K562 (cell line): ENCODE results near the gene TRIAP1. TPM values are rescaled to one million over a fixed set of nuclear protein-coding genes. Genes with fewer than 3 reads are reported as not detected.

ENCODE experiments used
- ATAC-seq: fragments of 200-7000 bp; cut with Tn5 transposase; 3 replicates; pipeline ENCODE4 v1.9.1; 2020; ENCODE audit warnings: moderate library complexity
- BruUV-seq: library from RNA; stranded (reverse); fragments of 400-500 nt; replicated peaks from 2 replicates; lab custom pipeline; 2021; lab: Mats Ljungman, UMichigan
- CTCF ChIA-PET: fragments of 300-600 bp; formaldehyde crosslinking; extraction: SDS; loops from one replicate; lab custom pipeline; 2021; ENCODE audit warnings: low intra/inter-chr PET ratio; lab: Yijun Ruan, JAX
- POLR2A ChIA-PET: fragments of 300-600, 350-650 bp; sonication (Branson Sonifier 250); formaldehyde crosslinking; extraction: SDS; loops from one replicate; lab custom pipeline; 2021; ENCODE audit warnings: antibody characterized with exemption, inconsistent platforms; lab: Yijun Ruan, JAX
- DNase-seq, 4 experiments: peaks; one replicate each; pipeline versions ENCODE4 v3.0.0 to v3.0.0-alpha.2; 2011 to 2018; ENCODE audit warnings: low spot score in 3 of 4, mixed read lengths in 3 of 4; ENCODE audit errors: extremely low read depth in 1 of 4
- FAIRE-seq: peaks from 2 replicates; lab custom pipeline; 2011; peaks lifted over from hg19 to GRCh38; lab: Jason Lieb, UNC
- H2AFZ ChIP-seq: 2 replicates; pipeline ENCODE4 v1.6.0; 2011; ENCODE audit warnings: low read depth, low read length, control low read depth, inconsistent platforms
- H3K27ac ChIP-seq: fragments of 200-600 bp; 3 replicates; pipeline ENCODE4 v1.8.0; 2011; ENCODE audit warnings: low read depth, mild to moderate bottlenecking, control low read depth, inconsistent platforms, low read length, moderate library complexity, mixed read lengths; ENCODE audit errors: extremely low read depth
- H3K27me3 ChIP-seq, 2 experiments: fragments of 300-600 bp in 1 of 2; 2 replicates in 1 of 2; 3 replicates in 1 of 2; pipeline versions ENCODE4 v1.6.0 to v1.8.0; 2011; ENCODE audit warnings: inconsistent platforms in 2 of 2, low read length in 2 of 2, mild to moderate bottlenecking in 1 of 2, mixed read lengths in 1 of 2, moderate library complexity in 1 of 2; ENCODE audit not compliant: control insufficient read depth in 2 of 2, insufficient read depth in 2 of 2
- H3K36me3 ChIP-seq: fragments of 300-600 bp; 3 replicates; pipeline ENCODE4 v1.8.0; 2011; ENCODE audit warnings: mild to moderate bottlenecking, low read length, inconsistent platforms; ENCODE audit not compliant: control insufficient read depth, insufficient read depth
- H3K4me1 ChIP-seq, 2 experiments: fragments of 200-600 bp in 1 of 2; replicated peaks in 1 of 2; 2 replicates in 1 of 2; 3 replicates in 1 of 2; pipeline versions ENCODE4 v1.5.1 to v1.8.0; 2011; ENCODE audit warnings: inconsistent platforms in 2 of 2, low read length in 2 of 2, mild to moderate bottlenecking in 1 of 2, mixed read lengths in 1 of 2, moderate library complexity in 1 of 2; ENCODE audit not compliant: control insufficient read depth in 2 of 2, insufficient read depth in 2 of 2
- H3K4me2 ChIP-seq: 2 replicates; pipeline ENCODE4 v1.6.1; 2011; ENCODE audit warnings: low read length, control low read depth, inconsistent platforms, mixed read lengths; ENCODE audit not compliant: insufficient read depth
- H3K4me3 ChIP-seq: fragments of 200-600 bp; sonication (generic), shearing (Covaris generic); 2 replicates; pipeline ENCODE4 v1.5.1; 2016; ENCODE audit warnings: control low read depth, inconsistent platforms
- H3K79me2 ChIP-seq: fragments of 200-600 bp; 3 replicates; pipeline ENCODE4 v1.8.0; 2011; ENCODE audit warnings: low read length, inconsistent platforms; ENCODE audit not compliant: control insufficient read depth, insufficient read depth
- H3K9ac ChIP-seq, 2 experiments: 2 replicates each; pipeline versions ENCODE4 v1.6.0 to v1.6.1; 2011; ENCODE audit warnings: low read depth in 2 of 2, low read length in 2 of 2, control low read depth in 1 of 2, inconsistent platforms in 1 of 2, mild to moderate bottlenecking in 1 of 2, mixed read lengths in 1 of 2; ENCODE audit not compliant: insufficient read depth in 1 of 2
- H3K9me1 ChIP-seq: one replicate; pipeline ENCODE4 v1.6.0; 2011; ENCODE audit warnings: inconsistent platforms, mild to moderate bottlenecking, low read length, moderate library complexity; ENCODE audit not compliant: control insufficient read depth, insufficient read depth
- H3K9me3 ChIP-seq: replicated peaks from 2 replicates; pipeline ENCODE4 v1.5.1; 2011; ENCODE audit warnings: low read depth, low read length, inconsistent platforms; ENCODE audit not compliant: control insufficient read depth, insufficient read depth
- H4K20me1 ChIP-seq: replicated peaks from 2 replicates; pipeline ENCODE4 v1.6.1; 2011; ENCODE audit warnings: low read length, inconsistent platforms, mixed read lengths; ENCODE audit not compliant: control insufficient read depth, insufficient read depth
- ATF3 ChIP-seq, 2 experiments: fragments of 450-650 bp in 1 of 2; sonication (generic) in 1 of 2; formaldehyde crosslinking in 1 of 2; IDR thresholded peaks in 1 of 2; conservative IDR thresholded peaks in 1 of 2; 2 replicates each; pipeline versions ENCODE4 v1.6.1 to v1.8.1; 2016 to 2023; ENCODE audit warnings: mild to moderate bottlenecking in 2 of 2, moderate library complexity in 2 of 2, inconsistent platforms in 1 of 2, missing genetic modification reagents in 1 of 2
- CSDE1 ChIP-seq, 2 experiments: fragments of 450-650 bp; IDR thresholded peaks; 2 replicates each; pipeline ENCODE4 v1.6.1; 2016; ENCODE audit warnings: mild to moderate bottlenecking in 1 of 2
- HNRNPUL1 ChIP-seq: fragments of 200-400 bp; formaldehyde crosslinking; IDR thresholded peaks from 2 replicates; pipeline ENCODE4 v1.6.1; 2017; ENCODE audit warnings: low read length
- HOMEZ ChIP-seq: fragments of 250-450 bp; sonication (Bioruptor Pico); IDR thresholded peaks from 2 replicates; pipeline ENCODE4 v1.4.0; 2020; ENCODE audit warnings: mild to moderate bottlenecking, moderate library complexity
- MECOM ChIP-seq: fragments of 250-450 bp; sonication (Bioruptor Pico); IDR thresholded peaks from 2 replicates; pipeline ENCODE4 v1.8.0; 2022; ENCODE audit warnings: inconsistent platforms
- MTA1 ChIP-seq: fragments of 450-650 bp; IDR thresholded peaks from 2 replicates; pipeline ENCODE4 v1.6.1; 2017; ENCODE audit warnings: borderline replicate concordance
- RBBP5 ChIP-seq: fragments of 200-600 bp; sonication (generic); IDR thresholded peaks from 2 replicates; pipeline ENCODE4 v1.6.1; 2012; ENCODE audit warnings: borderline replicate concordance, mild to moderate bottlenecking, low read length, control low read depth, inconsistent platforms; ENCODE audit not compliant: insufficient read depth, poor library complexity, severe bottlenecking
- TOE1 ChIP-seq, 2 experiments: fragments of 450-650 bp in 1 of 2; sonication (generic) in 1 of 2; formaldehyde crosslinking in 1 of 2; IDR thresholded peaks; 2 replicates each; pipeline versions ENCODE4 v1.7.1 to v1.8.0; 2016 to 2022; ENCODE audit warnings: borderline replicate concordance in 2 of 2, mild to moderate bottlenecking in 2 of 2, antibody characterized with exemption in 1 of 2, inconsistent platforms in 1 of 2, low read depth in 1 of 2, missing genetic modification reagents in 1 of 2, moderate library complexity in 1 of 2
- WHSC1 ChIP-seq: IDR thresholded peaks from one replicate; pipeline ENCODE4 v1.6.1; 2012; ENCODE audit warnings: low read length, control low read depth, inconsistent platforms
- ZNF232 ChIP-seq: sonication (generic); formaldehyde crosslinking; IDR thresholded peaks from 2 replicates; pipeline ENCODE4 v1.8.0; 2022; ENCODE audit warnings: mild to moderate bottlenecking, missing genetic modification reagents
- ZNF239 ChIP-seq: fragments of 250-450 bp; sonication (Bioruptor Pico); IDR thresholded peaks from 2 replicates; pipeline ENCODE4 v1.4.0; 2020; ENCODE audit warnings: mild to moderate bottlenecking
- ZNF57 ChIP-seq: fragments of 450-650 bp; formaldehyde crosslinking; IDR thresholded peaks from 2 replicates; pipeline ENCODE4 v1.4.0; 2020; ENCODE audit warnings: mild to moderate bottlenecking, moderate library complexity
- ZNF76 ChIP-seq: fragments of 250-450 bp; sonication (Bioruptor Pico); IDR thresholded peaks from 2 replicates; pipeline ENCODE4 v1.4.0; 2020; ENCODE audit warnings: mild to moderate bottlenecking, moderate library complexity, borderline replicate concordance
- WGBS: fragments of 100-300 bp; shearing (Covaris generic); methylation state at CpG from one replicate; pipeline ENCODE4 v1.1.6; 2016; ENCODE audit warnings: low coverage, mixed read lengths; ENCODE audit not compliant: insufficient coverage; ENCODE audit errors: missing lambda C conversion rate; 5-methylcytosine and 5-hydroxymethylcytosine counted together
- in situ Hi-C: fragments of 300-500 bp; cut with MboI; formaldehyde crosslinking; loops from 4 replicates; pipeline ENCODE4 v1.15.0; 2018; ENCODE audit warnings: inconsistent platforms, mixed read lengths
- intact Hi-C: fragments of 100-400 bp; cut with micrococcal nuclease; formaldehyde crosslinking; loops from 2 replicates; pipeline ENCODE4 v1.14.2; 2022
- polyA plus RNA-seq, 8 experiments: library from polyadenylated mRNA; depleted of rRNA in 4 of 8; stranded (reverse) in 5 of 8; unstranded in 3 of 8; fragments of >200 nt; fragmentation: Nextera tagmentation in 2 of 8; fragmentation: Illumina TruSeq in 1 of 8; extraction: Ambion mirVana in 2 of 8; extraction: Trizol in 1 of 8; gene quantifications; 2 replicates each; pipeline versions ENCODE4 v1.2.1 to v1.2.3, GENCODE V29; 2011 to 2014; ENCODE audit warnings: inconsistent platforms in 1 of 8, missing spikeins in 1 of 8
- total RNA-seq, 7 experiments: library from RNA; depleted of rRNA in 6 of 7; stranded (reverse); fragments of >200 nt in 6 of 7; fragmentation: Illumina TruSeq in 2 of 7; extraction: Trizol in 2 of 7; gene quantifications; 2 replicates each; pipeline versions ENCODE4 v1.2.1 to v1.2.3, GENCODE V29; 2011 to 2021; ENCODE audit warnings: low replicate concordance in 1 of 7
- TF ChIP-seq, protein P1 (sequence below): fragments of 450-650 bp; IDR thresholded peaks from 2 replicates; pipeline ENCODE4 v1.6.1; 2016; ENCODE audit warnings: missing biosample characterization, missing genetic modification characterization

TRIAP1 gene
- total and polyA plus RNA-seq, 9 of the 15 experiments (the other 6 are each of a cell fraction or from before 2014, with no cell fraction given) = 37.3 to 354 (median 65.4) TPM

- TF ChIP-seq ATF3 (IDR thresholded peaks at IDR 0.05) = peak; percentile 83
- TF ChIP-seq ATF3 (CRISPR knock-in tag; conservative IDR thresholded peaks at IDR 0.05) = no peak
- TF ChIP-seq ZNF239 (CRISPR knock-in tag) = no peak
These were observed 42.8 kb upstream of the TRIAP1 start (continued) for GRCh38 chr12:120489018-120489417.

DNA sequence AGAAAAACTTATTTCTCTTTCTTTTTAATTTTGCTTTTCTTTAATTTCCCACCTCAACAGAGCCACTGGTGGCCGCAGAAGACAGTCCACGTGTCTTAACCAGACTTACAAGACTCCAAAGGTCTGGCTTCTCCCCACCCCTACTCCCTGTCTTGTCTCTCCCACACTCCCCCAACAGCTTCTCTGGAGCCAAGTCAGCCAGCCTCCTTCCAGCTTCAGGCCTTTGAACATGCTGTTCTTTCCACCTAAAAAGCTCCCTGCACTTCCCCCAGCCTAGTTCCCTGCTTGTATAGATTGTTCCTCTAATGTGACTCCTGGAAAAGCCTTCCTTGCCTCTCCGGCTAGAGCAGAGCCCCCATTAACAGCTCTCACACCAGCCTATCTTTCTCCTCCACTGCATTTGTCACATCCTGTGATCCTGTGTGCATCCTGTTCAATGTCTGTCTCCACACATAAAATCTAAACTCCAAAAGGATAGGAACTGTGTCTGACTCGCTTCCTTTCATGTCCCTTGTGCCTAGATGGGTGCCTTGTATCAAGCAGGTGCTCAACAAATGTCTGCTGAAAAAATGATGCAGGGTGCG is 42.0 kb upstream of the TRIAP1 start:
- DNase-seq = peak; percentile 37 to 58 (median 50)
- Histone ChIP-seq H3K27me3 (no peaks in the 10 kb centered on the region; a peak in 1 of 5 replicates), H3K9me1 (no peaks in the 10 kb centered on the region), H3K9ac (peak overlapping the region; percentile 52 to 56; a peak in 3 of 4 replicates), H4K20me1 (no peaks in the 10 kb centered on the region), H3K79me2 (peaks cover 7% of the 10 kb centered on the region; the same call in 2 of the 3 replicates), H3K4me2 (no peak overlapping the region; the same call in 1 of the 2 replicates), H3K36me3 (peaks cover 28% of the 10 kb centered on the region), H3K27ac (peak overlapping the region; percentile 69), H2AFZ (peak overlapping the region; percentile 14; the same call in 1 of the 2 replicates), H3K9me3 (no peaks in the 10 kb centered on the region), H3K4me1 (peaks cover 15 to 26% of the 10 kb centered on the region in 2 experiments; a peak in 4 of 5 replicates), H3K4me3 (no peak overlapping the region)
- WGBS = 28% methylated on average over 4 of the region's 5 CpGs
- in situ Hi-C loops (no loop called here), intact Hi-C loops (no loop called here)
- peak; percentile 73 for ATAC-seq
- no TSS peak for BruUV-seq
- ChIA-PET CTCF (no interaction called here), POLR2A (interaction anchor here (0.6 to 2.5 kb wide), 11 partner anchors 8 to 250 kb away, joined by 3 to 12 read pairs (median 3); partner anchors contain the start of genes DYNLL1 and RNU4-2)
- peak; percentile 35 for FAIRE-seq
- TF ChIP-seq MTA1 = no peak
- TF ChIP-seq, protein P1, sequence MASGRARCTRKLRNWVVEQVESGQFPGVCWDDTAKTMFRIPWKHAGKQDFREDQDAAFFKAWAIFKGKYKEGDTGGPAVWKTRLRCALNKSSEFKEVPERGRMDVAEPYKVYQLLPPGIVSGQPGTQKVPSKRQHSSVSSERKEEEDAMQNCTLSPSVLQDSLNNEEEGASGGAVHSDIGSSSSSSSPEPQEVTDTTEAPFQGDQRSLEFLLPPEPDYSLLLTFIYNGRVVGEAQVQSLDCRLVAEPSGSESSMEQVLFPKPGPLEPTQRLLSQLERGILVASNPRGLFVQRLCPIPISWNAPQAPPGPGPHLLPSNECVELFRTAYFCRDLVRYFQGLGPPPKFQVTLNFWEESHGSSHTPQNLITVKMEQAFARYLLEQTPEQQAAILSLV (tag) = no peak
- no peak for TF ChIP-seq ZNF76
- no peak for TF ChIP-seq WHSC1
- TF ChIP-seq RBBP5 = peak; percentile 17
- no peak for TF ChIP-seq TOE1 (IDR thresholded peaks at IDR 0.05; ENCODE audit: borderline replicate concordance)
- TF ChIP-seq TOE1 (CRISPR knock-in tag; IDR thresholded peaks at IDR 0.05; ENCODE audit: borderline replicate concordance, low read depth) = no peak
- no peak for TF ChIP-seq MECOM (CRISPR knock-in tag)
- TF ChIP-seq ZNF57 (CRISPR knock-in tag) = no peak
- no peak for TF ChIP-seq CSDE1 (IDR thresholded peaks at IDR 0.05)
- TF ChIP-seq HOMEZ (CRISPR knock-in tag) = no peak
- TF ChIP-seq ZNF232 (CRISPR knock-in tag) = no peak
- no peak for TF ChIP-seq HNRNPUL1
